Measurements from ENCODE around the gene PCSK9.

- TF ChIP-seq EZH2 (IDR thresholded peaks at IDR 0.05): no peak
- TF ChIP-seq POLR2AphosphoS5 (IDR thresholded peaks at IDR 0.05; ENCODE audit: borderline replicate concordance, low read depth, low read length): no peak
- TF ChIP-seq FOXP2 (optimal IDR thresholded peaks at IDR 0.05; ENCODE audit: control extremely low read depth, extremely low read length, insufficient read depth): no peak
These were observed 48.4 kb upstream of the PCSK9 start for GRCh38 chr1:54990916-54991315.

Data from SK-N-MC (cell line).